22Rv1 (cell line): ENCODE results near the gene AUTS2.

Experiments
- CTCF ChIP-seq: fragments of 450-650 bp; IDR thresholded peaks from 2 replicates; pipeline ENCODE4 v1.5.1; 2017; ENCODE audit warnings: mild to moderate bottlenecking
- ZFX ChIP-seq: fragments of 450-650 bp; IDR thresholded peaks from 2 replicates; pipeline ENCODE4 v1.6.1; 2017; ENCODE audit warnings: antibody characterized with exemption, borderline replicate concordance

- no peak for TF ChIP-seq CTCF
- no peak for TF ChIP-seq ZFX
These were observed 988.5 kb downstream of the AUTS2 start for GRCh38 chr7:70586822-70587221.
